Neural progenitor cell (in vitro differentiated cells): ENCODE data around the gene RAET1E. TPM values are rescaled to one million over a fixed set of nuclear protein-coding genes. Genes with fewer than 3 reads are reported as not detected.

Experiments
- DNase-seq: peaks from one replicate; pipeline ENCODE4 v3.0.0-alpha.2; 2016; ENCODE audit warnings: low spot score
- H2AFZ ChIP-seq: fragments of 200-600 bp; sonication (generic); replicated peaks from 2 replicates; pipeline ENCODE4 v1.6.1; 2016; ENCODE audit warnings: antibody characterized with exemption
- H3F3A ChIP-seq: fragments of 200-600 bp; sonication (generic); 2 replicates; pipeline ENCODE4 v1.6.1; 2016; ENCODE audit warnings: antibody characterized with exemption, low read depth
- H3K27ac ChIP-seq: fragments of 200-600 bp; sonication (generic); 2 replicates; pipeline ENCODE4 v1.5.1; 2016; ENCODE audit warnings: mild to moderate bottlenecking
- H3K27me3 ChIP-seq: fragments of 200-600 bp; sonication (generic); 2 replicates; pipeline ENCODE4 v1.6.1; 2016; ENCODE audit warnings: mild to moderate bottlenecking, moderate library complexity
- H3K36me3 ChIP-seq: fragments of 200-600 bp; sonication (generic); 2 replicates; pipeline ENCODE4 v1.5.1; 2016
- H3K4me1 ChIP-seq: fragments of 200-600 bp; sonication (generic); 2 replicates; pipeline ENCODE4 v1.6.1; 2016; ENCODE audit warnings: mixed run types
- H3K4me2 ChIP-seq: fragments of 200-600 bp; sonication (generic); 2 replicates; pipeline ENCODE4 v1.6.1; 2016
- H3K4me3 ChIP-seq: fragments of 200-600 bp; sonication (generic); 2 replicates; pipeline ENCODE4 v1.5.1; 2016
- H3K79me2 ChIP-seq: fragments of 200-600 bp; sonication (generic); 2 replicates; pipeline ENCODE4 v1.6.1; 2016; ENCODE audit warnings: low read depth
- H3K9ac ChIP-seq: fragments of 200-600 bp; sonication (generic); 2 replicates; pipeline ENCODE4 v1.6.1; 2016
- H3K9me3 ChIP-seq: fragments of 200-600 bp; sonication (generic); 2 replicates; pipeline ENCODE4 v1.5.1; 2016; ENCODE audit warnings: low read depth
- H4K20me1 ChIP-seq: fragments of 200-600 bp; sonication (generic); 2 replicates; pipeline ENCODE4 v1.6.1; 2016; ENCODE audit warnings: low read depth
- H3K27ac Mint-ChIP-seq: 3 replicates; pipeline ENCODE4 v1.8.0; 2021; ENCODE audit warnings: mixed read lengths
- H3K27me3 Mint-ChIP-seq: 2 replicates; pipeline ENCODE4 v1.8.0; 2022; ENCODE audit warnings: low read depth, mild to moderate bottlenecking, inconsistent platforms, moderate library complexity, mixed read lengths; ENCODE audit not compliant: insufficient read depth
- H3K36me3 Mint-ChIP-seq: 3 replicates; pipeline ENCODE4 v1.8.0; 2021; ENCODE audit warnings: mixed read lengths
- H3K4me1 Mint-ChIP-seq: 3 replicates; pipeline ENCODE4 v1.8.0; 2021; ENCODE audit warnings: mixed read lengths
- H3K4me3 Mint-ChIP-seq: 3 replicates; pipeline ENCODE4 v1.8.0; 2021; ENCODE audit warnings: mild to moderate bottlenecking, moderate library complexity, mixed read lengths
- H3K9me3 Mint-ChIP-seq: 3 replicates; pipeline ENCODE4 v1.8.0; 2020; ENCODE audit warnings: mixed read lengths
- CTCF ChIP-seq: fragments of 200-600 bp; sonication (generic); IDR thresholded peaks from 2 replicates; pipeline ENCODE4 v1.5.1; 2017; ENCODE audit warnings: antibody characterized with exemption, mild to moderate bottlenecking
- EZH2 ChIP-seq: fragments of 200-600 bp; sonication (generic); IDR thresholded peaks from 2 replicates; pipeline ENCODE4 v1.6.1; 2017; ENCODE audit warnings: antibody characterized with exemption, mild to moderate bottlenecking, moderate library complexity
- EZH2phosphoT487 ChIP-seq: fragments of 200-600 bp; sonication (generic); IDR thresholded peaks from 2 replicates; pipeline ENCODE4 v1.6.1; 2017; ENCODE audit warnings: antibody characterized with exemption
- total RNA-seq: library from RNA; depleted of rRNA; stranded (reverse); fragments of >200 nt; gene quantifications from 2 replicates; pipeline ENCODE4 v1.2.3, GENCODE V29; 2015; ENCODE audit warnings: low replicate concordance

RAET1E gene
- total RNA-seq, 1 donor from 2014 or later: not detected

GRCh38 chr6:149899926-149900619 lies 2.2 kb upstream of the RAET1E start:
- Histone ChIP-seq H3K27ac (no peak overlapping the region), H2AFZ (no peak overlapping the region), H3K4me2 (no peak overlapping the region), H3F3A (no peaks in the 10 kb centered on the region), H3K27me3 (no peaks in the 10 kb centered on the region), H3K79me2 (no peaks in the 10 kb centered on the region), H3K9me3 (no peaks in the 10 kb centered on the region), H3K9ac (no peak overlapping the region), H4K20me1 (no peaks in the 10 kb centered on the region), H3K4me1 (no peaks in the 10 kb centered on the region), H3K4me3 (no peak overlapping the region), H3K36me3 (no peaks in the 10 kb centered on the region)
- no peak for TF ChIP-seq CTCF
- TF ChIP-seq EZH2: no peak
- no peak for TF ChIP-seq EZH2phosphoT487
- H3K27ac Mint-ChIP-seq: no peak overlapping the region
- H3K9me3 Mint-ChIP-seq: no peaks in the 10 kb centered on the region
- no peaks in the 10 kb centered on the region for H3K4me1 Mint-ChIP-seq
- H3K36me3 Mint-ChIP-seq: no peaks in the 10 kb centered on the region
- DNase-seq: no peak
- peaks cover 9% of the 10 kb centered on the region for H3K27me3 Mint-ChIP-seq
- H3K4me3 Mint-ChIP-seq: no peak overlapping the region

- peaks cover 8% of the 10 kb centered on the region for H3K27me3 Mint-ChIP-seq
Measured at GRCh38 chr6:149899486-149899885, 1.6 kb upstream of the RAET1E start.

GRCh38 chr6:149898966-149899365 lies 1.1 kb upstream of the RAET1E start:
- no peaks in the 10 kb centered on the region for H3K36me3 Mint-ChIP-seq
- peaks cover 8% of the 10 kb centered on the region for H3K27me3 Mint-ChIP-seq
- no peak overlapping the region for H3K4me3 Mint-ChIP-seq
- Histone ChIP-seq H3K9ac (no peak overlapping the region), H3K27ac (no peak overlapping the region), H3K27me3 (peaks cover 4% of the 10 kb centered on the region), H3K36me3 (no peaks in the 10 kb centered on the region), H3K9me3 (no peaks in the 10 kb centered on the region), H3K79me2 (no peaks in the 10 kb centered on the region), H2AFZ (no peak overlapping the region), H3K4me1 (no peaks in the 10 kb centered on the region), H3F3A (no peaks in the 10 kb centered on the region), H3K4me3 (no peak overlapping the region), H4K20me1 (no peaks in the 10 kb centered on the region), H3K4me2 (no peak overlapping the region)
- DNase-seq: no peak
- TF ChIP-seq CTCF (no peak), EZH2 (no peak), EZH2phosphoT487 (no peak)
- peak overlapping the region; percentile 12 for H3K27ac Mint-ChIP-seq
- H3K4me1 Mint-ChIP-seq: no peaks in the 10 kb centered on the region
- no peaks in the 10 kb centered on the region for H3K9me3 Mint-ChIP-seq

More at GRCh38 chr6:149899486-149899885, 1.6 kb upstream of the RAET1E start:
- Mint-ChIP-seq H3K4me3 (no peak overlapping the region), H3K9me3 (no peaks in the 10 kb centered on the region), H3K27ac (no peak overlapping the region), H3K36me3 (no peaks in the 10 kb centered on the region), H3K4me1 (no peaks in the 10 kb centered on the region)
- DNase-seq: no peak
- Histone ChIP-seq H3K79me2 (no peaks in the 10 kb centered on the region), H3K4me3 (no peak overlapping the region), H3K27me3 (no peaks in the 10 kb centered on the region), H3K9me3 (no peaks in the 10 kb centered on the region), H3K4me2 (no peak overlapping the region), H3K27ac (no peak overlapping the region), H4K20me1 (no peaks in the 10 kb centered on the region), H3K36me3 (no peaks in the 10 kb centered on the region), H3K9ac (no peak overlapping the region), H3F3A (no peaks in the 10 kb centered on the region), H3K4me1 (no peaks in the 10 kb centered on the region), H2AFZ (no peak overlapping the region)
- TF ChIP-seq EZH2phosphoT487 (no peak), CTCF (no peak), EZH2 (no peak)
